ENCODE data around the gene LBX2. TPM values are rescaled to one million over a fixed set of nuclear protein-coding genes. Genes with fewer than 3 reads are reported as not detected.

Gene LBX2
- total RNA-seq, 2 donors from 2014 or later = 2.3 to 7.6 TPM

DNA sequence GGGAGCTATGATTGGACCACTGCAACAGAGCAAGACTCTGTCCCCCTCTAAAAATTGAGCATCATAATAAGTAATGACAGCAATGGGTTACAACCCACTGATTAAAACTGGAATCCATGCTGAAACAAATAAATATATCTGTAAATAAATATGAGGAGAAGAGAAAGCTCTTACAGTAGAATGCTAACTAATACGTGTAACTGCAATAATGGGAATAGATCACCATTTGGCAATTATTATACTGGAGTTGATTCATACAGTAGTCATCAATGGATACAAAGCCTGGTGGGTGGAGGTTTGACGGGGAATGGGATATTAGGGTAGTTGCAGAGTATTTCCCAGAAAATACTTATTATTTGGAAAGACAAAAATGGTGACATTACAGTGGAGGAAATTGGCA lies 50.6 kb downstream of the LBX2 start:
- no peaks in the 10 kb centered on the region for H3K27me3 ChIP-seq
- DNase-seq (no peak), ATAC-seq (no peak)
- no peak for TF ChIP-seq POLR2A (IDR thresholded peaks at IDR 0.05)
- TF ChIP-seq, protein P1, sequence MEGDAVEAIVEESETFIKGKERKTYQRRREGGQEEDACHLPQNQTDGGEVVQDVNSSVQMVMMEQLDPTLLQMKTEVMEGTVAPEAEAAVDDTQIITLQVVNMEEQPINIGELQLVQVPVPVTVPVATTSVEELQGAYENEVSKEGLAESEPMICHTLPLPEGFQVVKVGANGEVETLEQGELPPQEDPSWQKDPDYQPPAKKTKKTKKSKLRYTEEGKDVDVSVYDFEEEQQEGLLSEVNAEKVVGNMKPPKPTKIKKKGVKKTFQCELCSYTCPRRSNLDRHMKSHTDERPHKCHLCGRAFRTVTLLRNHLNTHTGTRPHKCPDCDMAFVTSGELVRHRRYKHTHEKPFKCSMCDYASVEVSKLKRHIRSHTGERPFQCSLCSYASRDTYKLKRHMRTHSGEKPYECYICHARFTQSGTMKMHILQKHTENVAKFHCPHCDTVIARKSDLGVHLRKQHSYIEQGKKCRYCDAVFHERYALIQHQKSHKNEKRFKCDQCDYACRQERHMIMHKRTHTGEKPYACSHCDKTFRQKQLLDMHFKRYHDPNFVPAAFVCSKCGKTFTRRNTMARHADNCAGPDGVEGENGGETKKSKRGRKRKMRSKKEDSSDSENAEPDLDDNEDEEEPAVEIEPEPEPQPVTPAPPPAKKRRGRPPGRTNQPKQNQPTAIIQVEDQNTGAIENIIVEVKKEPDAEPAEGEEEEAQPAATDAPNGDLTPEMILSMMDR (IDR thresholded peaks at IDR 0.05) = no peak
- H3K36me3 ChIP-seq (replicated peaks in 1 of 2; ENCODE audit: insufficient read depth in 1 of 2, low read depth in 2 of 2) = no peaks in the 10 kb centered on the region
- intact Hi-C loops (cut with DNase I) = no loop called here
- H3K4me3 ChIP-seq = no peak overlapping the region
- no peak overlapping the region for H3K27ac ChIP-seq
- no peaks in the 10 kb centered on the region for H3K9me3 ChIP-seq
- 70 to 83% methylated on average over 2 of the region's 2 CpGs for WGBS, 2 donors
- peaks cover 7% of the 10 kb centered on the region for H3K4me1 ChIP-seq

Other genes with a start within 250 kb of the LBX2 start
- 1 to 10 TPM; 2.3 to 8.3 TPM for gene SLC4A5, start 156.2 kb downstream of the LBX2 start, total RNA-seq
- 10 to 100 TPM; 71.3 to 82.4 TPM for gene DCTN1, start 119.3 kb downstream of the LBX2 start, total RNA-seq
- gene C2orf81, start 78.0 kb downstream of the LBX2 start, total RNA-seq = 1 to 10 TPM in 1 of 2 donors, under 1 TPM in 1; 0.33 to 1.6 TPM
- gene WDR54, start 77.9 kb downstream of the LBX2 start, total RNA-seq = 10 to 100 TPM in 1 of 2 donors, under 1 TPM in 1; 0.99 to 14.3 TPM
- 10 to 100 TPM; 36.1 to 80.8 TPM for gene RTKN, start 57.7 kb downstream of the LBX2 start, total RNA-seq
- 10 to 100 TPM in 1 of 2 donors, 1 to 10 TPM in 1; 6.3 to 32.4 TPM for gene INO80B, start 44.5 kb downstream of the LBX2 start, total RNA-seq
- 10 to 100 TPM; 35.3 to 56.3 TPM for gene WBP1, start 41.2 kb downstream of the LBX2 start, total RNA-seq
- gene MOGS, start 34.2 kb downstream of the LBX2 start, total RNA-seq = 10 to 100 TPM; 43.6 to 65.9 TPM
- gene MRPL53, start 26.9 kb downstream of the LBX2 start, total RNA-seq = 10 to 100 TPM; 20.1 to 88.2 TPM
- 10 to 100 TPM; 20.5 to 39.2 TPM for gene CCDC142, start 16.6 kb downstream of the LBX2 start, total RNA-seq
- gene TTC31, start 16.5 kb downstream of the LBX2 start, total RNA-seq = 10 to 100 TPM; 26.5 to 28.3 TPM
- gene PCGF1, start 8.1 kb upstream of the LBX2 start, total RNA-seq = 10 to 100 TPM; 16.5 to 22.3 TPM
- gene TLX2, start 14.8 kb upstream of the LBX2 start, total RNA-seq = not detected
- 1 to 10 TPM in 1 of 2 donors, not detected in 1; 2.0 TPM for gene DQX1, start 26.6 kb upstream of the LBX2 start, total RNA-seq
- 100 to 1,000 TPM in 1 of 2 donors, 10 to 100 TPM in 1; 82.5 to 170 TPM for gene AUP1, start 30.1 kb upstream of the LBX2 start, total RNA-seq
- 10 to 100 TPM; 14.3 to 14.5 TPM for gene HTRA2, start 30.3 kb upstream of the LBX2 start, total RNA-seq
- 1 to 10 TPM in 1 of 2 donors, under 1 TPM in 1; 0.33 to 3.1 TPM for gene LOXL3, start 54.3 kb upstream of the LBX2 start, total RNA-seq
- gene DOK1, start 55.1 kb upstream of the LBX2 start, total RNA-seq = 10 to 100 TPM in 1 of 2 donors, 1 to 10 TPM in 1; 9.2 to 15.3 TPM
- gene M1AP, start 148.7 kb upstream of the LBX2 start, total RNA-seq = not detected
- gene SEMA4F, start 154.6 kb upstream of the LBX2 start, total RNA-seq = 1 to 10 TPM; 3.1 to 4.6 TPM